G401 (cell line): ENCODE data around the gene RNF182. TPM values are rescaled to one million over a fixed set of nuclear protein-coding genes. Genes with fewer than 3 reads are reported as not detected.
"Not testable (repeated sequence)": the region's sequence is repeated elsewhere in the genome, so short reads cannot be mapped to it uniquely, and the experiment has no call there.

ENCODE experiments used
- DNase-seq: peaks from one replicate; pipeline ENCODE4 v3.0.0-alpha.2; 2015; ENCODE audit warnings: low spot score
- in situ Hi-C: cut with HindIII; loops from 2 replicates; pipeline ENCODE4 v1.10.0; 2016; ENCODE audit warnings: low sequenced_read_pairs, mixed read lengths
- total RNA-seq: library from RNA; depleted of rRNA; stranded (reverse); fragments of >200 nt; shearing (Covaris generic); gene quantifications from 2 replicates; pipeline ENCODE4 v1.2.3, GENCODE V29; 2014

The RNF182 gene
- total RNA-seq, 1 experiment from 2014 or later: 1.9 TPM

- no peak for DNase-seq
- in situ Hi-C loops: no loop called here
Measured at GRCh38 chr6:13915561-13916229, 9.1 kb upstream of the RNF182 start.

DNA sequence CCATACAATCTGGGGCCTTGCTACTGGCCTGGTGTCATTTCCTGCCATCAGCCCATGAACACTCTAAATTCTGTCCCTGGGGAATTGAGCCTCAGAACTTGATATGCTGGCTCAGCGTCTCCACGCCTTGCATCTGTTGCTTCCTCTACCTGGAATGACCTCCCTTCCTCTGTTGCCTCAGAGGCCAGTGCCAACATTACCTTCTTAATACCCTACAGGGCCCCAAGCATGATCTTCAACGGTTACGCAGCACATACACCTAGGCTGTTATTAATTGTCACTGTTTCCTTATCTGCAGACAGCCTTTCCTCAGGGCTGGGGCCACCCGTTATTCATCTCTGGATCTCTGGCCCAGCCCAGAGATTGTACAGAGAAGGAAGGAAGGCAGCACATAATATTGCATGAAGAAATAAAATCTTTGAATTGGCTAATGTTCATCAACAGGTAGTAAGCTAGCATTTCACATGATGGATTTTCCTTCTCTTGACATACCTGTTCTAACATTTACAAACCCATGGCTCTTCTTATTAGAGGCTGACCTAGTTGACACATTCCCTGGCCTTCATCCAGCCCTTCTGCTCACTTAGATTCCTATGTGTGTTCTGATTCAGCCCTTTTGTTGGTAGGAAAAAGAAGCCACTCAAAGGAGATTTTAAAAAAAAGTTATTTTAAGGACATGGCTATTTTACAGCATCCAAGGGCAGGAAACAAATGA lies 8.4 kb upstream of the RNF182 start:
- in situ Hi-C loops: no loop called here
- DNase-seq: peak; percentile 96

DNA sequence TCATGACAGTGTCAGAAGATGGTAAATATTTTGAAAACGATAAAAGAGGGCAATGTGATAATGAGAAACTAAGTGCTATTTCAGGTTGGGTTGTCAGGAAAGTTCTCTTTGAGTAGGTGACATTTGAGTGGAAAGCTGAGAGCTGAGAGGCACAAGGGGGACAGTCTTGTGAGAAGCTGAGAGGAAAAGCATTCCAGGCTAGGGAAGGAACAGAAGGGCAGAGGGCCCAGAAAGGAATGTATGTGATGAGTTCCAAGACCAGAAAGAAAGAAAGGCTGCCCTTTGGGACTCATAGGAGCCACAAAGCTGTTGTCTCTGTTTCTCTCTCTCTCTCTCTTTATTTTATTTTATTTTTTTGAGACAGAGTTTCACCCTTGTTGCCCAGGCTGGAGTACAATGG lies 7.6 kb upstream of the RNF182 start:
- in situ Hi-C loops: no loop called here

GRCh38 chr6:13918686-13919250 lies 6.0 kb upstream of the RNF182 start:
- DNase-seq: no peak
- in situ Hi-C loops: no loop called here

More for the DNA sequence above, 7.6 kb upstream of the RNF182 start:
- no peak for DNase-seq

GRCh38 chr6:13919861-13920260 lies 4.9 kb upstream of the RNF182 start:
- in situ Hi-C loops: no loop called here

DNA sequence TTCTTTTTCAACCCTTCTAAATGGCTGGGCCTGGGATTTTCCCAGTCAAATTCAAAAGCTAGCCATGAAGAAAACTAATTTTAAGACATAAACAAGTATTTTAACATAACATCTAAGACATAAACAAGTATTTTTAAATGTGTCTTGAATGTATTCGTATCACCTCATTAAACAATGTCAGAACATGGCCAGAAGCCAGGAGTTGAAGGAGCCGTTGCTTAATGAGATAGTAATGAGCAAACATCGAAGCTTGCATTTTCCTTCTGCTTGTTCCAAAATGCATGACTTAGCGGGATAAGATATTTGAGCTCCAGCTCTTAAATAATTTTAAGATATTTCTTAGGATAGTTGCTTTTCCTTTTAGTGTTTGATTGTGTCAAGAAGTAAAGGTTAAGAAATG lies 4.2 kb upstream of the RNF182 start:
- in situ Hi-C loops: no loop called here

More at GRCh38 chr6:13919861-13920260, 4.9 kb upstream of the RNF182 start:
- DNase-seq: no peak

GRCh38 chr6:13922750-13923149 lies 2.0 kb upstream of the RNF182 start:
- in situ Hi-C loops: no loop called here
- no peak for DNase-seq

More for the DNA sequence above, 4.2 kb upstream of the RNF182 start:
- no peak for DNase-seq

DNA sequence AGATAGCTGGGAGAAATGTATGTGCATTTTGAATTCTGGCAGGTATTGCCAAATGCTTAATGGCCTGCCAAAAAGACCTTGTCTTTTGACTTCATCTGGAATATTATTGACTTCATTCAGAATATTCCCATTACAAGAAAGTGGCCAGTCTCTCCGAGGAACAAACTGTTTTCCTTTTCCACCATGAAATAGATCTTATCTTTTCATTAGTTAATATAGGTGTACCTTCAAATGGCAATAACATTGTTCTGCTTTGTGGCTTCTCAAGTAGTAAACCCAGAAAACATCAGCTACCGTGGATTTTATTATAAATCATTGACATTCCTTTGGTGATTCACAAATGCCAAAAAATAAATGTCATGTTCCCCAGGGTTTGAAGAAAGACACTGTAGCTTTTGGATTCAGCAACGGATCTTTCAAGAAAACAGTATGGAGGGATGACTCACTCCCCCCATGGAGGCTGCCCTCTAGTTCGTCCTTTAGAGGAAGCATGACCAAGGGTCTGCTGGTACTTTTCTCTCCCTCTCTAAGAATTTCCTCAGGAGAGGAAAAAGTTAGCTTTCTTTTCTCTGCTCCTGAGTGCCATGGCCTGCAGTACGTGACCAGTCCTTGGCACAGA lies 1.1 kb upstream of the RNF182 start:
- in situ Hi-C loops: no loop called here

GRCh38 chr6:13924146-13924948 lies 405 bp upstream of the RNF182 start:
- in situ Hi-C loops: no loop called here
- DNase-seq: peak; percentile 84

More for the DNA sequence above, 1.1 kb upstream of the RNF182 start:
- no peak for DNase-seq

DNA sequence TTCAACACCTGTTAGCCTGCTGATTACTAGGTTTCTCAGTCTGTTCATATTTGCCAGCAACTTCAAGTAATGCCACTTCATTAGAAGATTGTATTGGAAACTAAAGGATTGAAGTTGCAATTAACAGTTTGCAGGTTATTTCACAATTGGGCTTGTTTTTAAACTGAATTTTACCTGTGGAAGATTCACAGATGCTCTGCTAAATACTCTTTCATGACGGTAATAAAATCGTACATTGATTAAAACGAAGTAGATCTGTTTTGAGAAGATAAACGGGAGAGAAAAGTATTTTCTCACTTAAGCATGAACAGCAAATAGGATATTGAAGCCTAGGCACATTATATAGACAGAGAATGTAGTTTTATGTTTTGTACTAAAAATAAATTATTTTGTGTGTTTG lies 1.6 kb downstream of the RNF182 start:
- in situ Hi-C loops: no loop called here
- peak; percentile 43 for DNase-seq

GRCh38 chr6:13927203-13927602 lies 2.5 kb downstream of the RNF182 start:
- in situ Hi-C loops: no loop called here
- DNase-seq: no peak

DNA sequence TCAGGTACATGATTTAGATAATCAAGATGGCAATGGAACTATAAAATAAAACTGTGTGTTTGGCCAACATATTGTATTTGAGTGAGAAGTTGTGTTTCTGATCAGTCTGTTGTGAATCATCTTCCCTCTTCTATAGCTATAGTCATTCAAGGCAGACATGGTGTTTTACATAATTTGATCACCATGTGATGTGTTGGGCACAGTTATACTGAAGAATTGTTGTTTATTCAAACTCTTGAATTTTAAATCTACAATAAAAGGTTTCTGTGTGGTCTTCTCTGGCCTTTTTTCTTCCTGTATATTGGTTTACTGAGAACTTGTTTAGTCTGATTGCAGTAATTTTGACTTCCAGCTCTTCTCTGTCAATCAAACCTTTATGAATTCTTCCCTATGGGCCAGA lies 4.4 kb downstream of the RNF182 start:
- in situ Hi-C loops: no loop called here
- DNase-seq: no peak

GRCh38 chr6:13931797-13932402 lies 7.1 kb downstream of the RNF182 start:
- in situ Hi-C loops: no loop called here
- no peak for DNase-seq

DNA sequence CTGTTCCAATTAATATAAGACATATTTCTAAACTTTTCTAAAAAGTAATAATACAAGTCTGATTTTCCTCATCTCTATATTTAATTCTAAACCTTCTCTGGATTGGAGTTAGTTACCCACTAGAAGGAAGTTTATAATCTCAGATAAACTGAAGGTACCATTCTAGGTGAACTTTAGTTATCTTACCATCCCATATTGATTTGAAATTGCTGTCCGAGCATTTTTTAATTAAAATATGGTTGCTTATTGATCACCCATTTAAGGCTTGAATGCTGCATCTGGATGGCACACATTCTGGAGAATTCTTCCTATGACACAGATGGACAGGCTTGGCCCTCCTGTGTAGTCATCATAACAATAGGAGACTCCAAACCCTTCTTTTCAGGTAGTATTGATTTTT lies 8.0 kb downstream of the RNF182 start:
- in situ Hi-C loops: no loop called here
- no peak for DNase-seq

DNA sequence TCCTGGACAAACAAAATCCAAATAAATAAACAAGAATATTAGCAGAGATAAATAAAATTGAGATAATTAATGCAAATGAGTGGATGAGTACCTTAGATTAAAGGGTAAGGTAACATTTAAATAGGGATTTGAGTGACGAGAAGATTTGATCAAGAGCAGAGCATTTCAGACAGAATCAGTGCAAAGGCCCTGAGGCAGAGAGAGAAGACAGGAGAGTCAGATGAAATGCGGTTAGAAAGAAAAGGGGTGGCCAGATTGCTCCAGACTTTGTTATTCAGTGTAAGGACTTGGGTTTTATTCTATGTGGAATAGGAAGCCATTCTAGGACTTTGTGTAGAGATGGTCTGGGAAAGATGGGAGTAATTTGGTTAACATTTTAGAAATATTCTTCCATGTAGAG lies 10.0 kb downstream of the RNF182 start:
- in situ Hi-C loops: no loop called here
- DNase-seq: no peak

DNA sequence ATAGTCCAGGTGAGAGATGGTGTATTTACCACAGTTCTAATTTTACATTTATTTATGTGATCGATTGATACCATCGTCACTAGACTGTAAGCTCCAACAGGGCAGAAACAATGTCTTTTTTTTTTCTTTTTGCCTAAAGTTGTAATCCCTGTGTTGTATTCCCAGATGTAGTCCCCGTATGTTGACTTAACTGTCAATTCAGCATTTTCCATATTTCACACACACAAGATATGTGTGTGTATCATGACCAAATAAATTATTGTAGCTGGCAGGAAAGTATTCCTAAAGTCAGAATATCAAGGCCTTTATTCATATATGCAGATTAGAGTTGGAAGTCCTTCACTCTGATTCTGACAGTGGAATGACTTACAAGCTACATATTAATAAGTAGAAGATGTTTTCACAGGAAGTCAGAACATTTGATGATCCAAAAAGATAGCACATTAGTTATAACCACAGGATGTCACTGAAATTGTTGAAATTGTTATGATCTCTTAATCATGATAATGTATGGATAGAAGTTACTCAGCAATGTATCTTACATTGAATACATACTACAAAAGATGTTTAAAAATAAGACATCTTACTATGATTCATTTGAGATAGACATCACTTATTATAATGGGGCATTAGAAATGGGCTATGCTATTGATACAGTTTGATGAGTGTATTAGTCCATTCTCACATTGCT lies 10.6 kb downstream of the RNF182 start:
- in situ Hi-C loops: no loop called here
- no peak for DNase-seq

DNA sequence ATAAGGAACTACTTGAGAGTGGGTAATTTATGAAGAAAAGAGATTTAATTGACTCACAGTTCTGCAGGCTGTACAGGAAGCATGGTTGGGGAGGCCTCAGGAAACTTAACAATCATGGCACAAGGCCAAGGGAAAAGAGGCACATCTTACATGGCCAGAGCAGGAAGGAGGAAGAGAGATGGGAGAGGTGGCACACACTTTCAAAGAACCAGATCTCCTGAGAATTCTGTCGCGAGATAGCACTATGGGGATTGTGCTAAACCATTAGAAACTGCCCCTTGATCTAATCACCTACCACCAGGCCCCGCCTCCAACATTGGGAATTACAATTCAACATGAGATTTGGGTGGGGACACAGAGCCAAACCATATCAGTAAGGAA lies 11.1 kb downstream of the RNF182 start:
- in situ Hi-C loops, DNase-seq: not testable (repeated sequence)

DNA sequence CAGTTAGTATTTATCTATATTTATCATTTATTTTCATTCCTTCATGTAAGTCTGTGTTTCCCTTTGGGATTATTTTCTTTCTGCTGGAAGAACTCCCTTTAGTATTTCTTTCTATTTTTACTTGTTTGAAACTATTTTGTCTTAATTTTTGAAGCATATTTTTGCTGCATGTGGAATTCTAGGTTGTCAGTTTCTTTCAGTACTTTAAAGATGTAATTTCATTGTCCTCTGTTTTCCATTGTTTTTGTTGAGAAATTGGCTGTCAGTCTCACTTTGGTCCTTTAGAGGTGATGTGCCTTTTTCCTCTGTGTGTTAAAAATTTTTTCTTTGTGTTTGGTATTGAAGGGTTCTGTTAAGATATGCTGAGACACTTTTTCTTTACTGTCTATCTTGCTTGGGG lies 17.1 kb downstream of the RNF182 start:
- in situ Hi-C loops: no loop called here
- DNase-seq: no peak
